Activated naive CD4-positive, alpha-beta T cell treated with anti-CD3 and anti-CD28 coated beads, Interleukin-2, amount 10 ng/mL, durations not matched to agents 7 days and 5 days (primary cell): ENCODE results near the gene VWA1.
"Not testable (repeated sequence)": the region's sequence is repeated elsewhere in the genome, so short reads cannot be mapped to it uniquely, and the experiment has no call there.

Experiments
- CTCF ChIA-PET: fragments of 350-600 bp; sonication (Branson Sonifier 250); formaldehyde crosslinking; loops from one replicate; lab custom pipeline; 2021; ENCODE audit warnings: antibody characterized with exemption; lab: Charles Lee
- DNase-seq: peaks from one replicate; pipeline ENCODE4 v3.0.0-alpha.2; 2020
- H3K27ac Mint-ChIP-seq: one replicate; pipeline ENCODE4 v1.8.0; 2021; ENCODE audit warnings: mild to moderate bottlenecking, moderate library complexity, mixed read lengths
- H3K27me3 Mint-ChIP-seq: one replicate; pipeline ENCODE4 v1.8.0; 2021; ENCODE audit warnings: mild to moderate bottlenecking, mixed read lengths
- H3K36me3 Mint-ChIP-seq: one replicate; pipeline ENCODE4 v1.8.0; 2021; ENCODE audit warnings: mixed read lengths
- H3K4me1 Mint-ChIP-seq: one replicate; pipeline ENCODE4 v1.8.0; 2021; ENCODE audit warnings: mixed read lengths
- H3K4me3 Mint-ChIP-seq: one replicate; pipeline ENCODE4 v1.8.0; 2021; ENCODE audit warnings: mild to moderate bottlenecking, moderate library complexity, mixed read lengths
- H3K9me3 Mint-ChIP-seq: one replicate; pipeline ENCODE4 v1.8.0; 2021; ENCODE audit warnings: mixed read lengths

Gene VWA1

GRCh38 chr1:1411626-1412025 is 23.9 kb upstream of the VWA1 start:
- Mint-ChIP-seq H3K27ac (no peak overlapping the region), H3K9me3 (no peaks in the 10 kb centered on the region), H3K27me3 (peaks cover 5% of the 10 kb centered on the region), H3K36me3 (peaks cover 8% of the 10 kb centered on the region), H3K4me3 (no peak overlapping the region), H3K4me1 (peaks cover 19% of the 10 kb centered on the region)
- no peak for DNase-seq
- CTCF ChIA-PET = no interaction called here

GRCh38 chr1:1412311-1412902 is 23.1 kb upstream of the VWA1 start:
- DNase-seq, H3K36me3 Mint-ChIP-seq, H3K9me3 Mint-ChIP-seq, H3K4me3 Mint-ChIP-seq, H3K27me3 Mint-ChIP-seq, H3K27ac Mint-ChIP-seq: not testable (repeated sequence)
- CTCF ChIA-PET = interaction anchor here (1.3 kb wide), 1 partner anchor 29 kb away, joined by 4 read pairs; no protein-coding TSS in a partner anchor
- peaks cover 16% of the 10 kb centered on the region for H3K4me1 Mint-ChIP-seq

- Mint-ChIP-seq H3K9me3 (no peaks in the 10 kb centered on the region), H3K27ac (no peak overlapping the region), H3K36me3 (no peaks in the 10 kb centered on the region), H3K4me3 (no peak overlapping the region), H3K27me3 (peaks cover 22% of the 10 kb centered on the region), H3K4me1 (peaks cover 10% of the 10 kb centered on the region)
- CTCF ChIA-PET = interaction anchor here (1.2 to 1.3 kb wide), 2 partner anchors 8 to 23 kb away, joined by 3 to 4 read pairs; partner anchors contain the start of gene MRPL20
- no peak for DNase-seq
Measured at GRCh38 chr1:1415751-1416150, 19.7 kb upstream of the VWA1 start.

- CTCF ChIA-PET, H3K9me3 Mint-ChIP-seq, H3K27ac Mint-ChIP-seq, H3K4me1 Mint-ChIP-seq, DNase-seq, H3K4me3 Mint-ChIP-seq, H3K36me3 Mint-ChIP-seq: not testable (repeated sequence)
- H3K27me3 Mint-ChIP-seq = peaks cover 39% of the 10 kb centered on the region
Measured at GRCh38 chr1:1417396-1417795, 18.1 kb upstream of the VWA1 start.

- H3K9me3 Mint-ChIP-seq, DNase-seq, H3K36me3 Mint-ChIP-seq, H3K27ac Mint-ChIP-seq, H3K4me3 Mint-ChIP-seq: not testable (repeated sequence)
- peaks cover 14% of the 10 kb centered on the region for H3K4me1 Mint-ChIP-seq
- CTCF ChIA-PET = interaction anchor here (1.4 kb wide), 1 partner anchor 13 kb away, joined by 3 read pairs; no protein-coding TSS in a partner anchor
- H3K27me3 Mint-ChIP-seq = peaks cover 44% of the 10 kb centered on the region
Measured at GRCh38 chr1:1417825-1418463, 17.5 kb upstream of the VWA1 start.

- Mint-ChIP-seq H3K36me3 (no peaks in the 10 kb centered on the region), H3K9me3 (no peaks in the 10 kb centered on the region), H3K4me3 (no peak overlapping the region), H3K27me3 (peaks cover 48% of the 10 kb centered on the region), H3K27ac (no peak overlapping the region), H3K4me1 (peaks cover 15% of the 10 kb centered on the region)
- CTCF ChIA-PET = interaction anchor here (1.4 kb wide), 1 partner anchor 12 kb away, joined by 3 read pairs; no protein-coding TSS in a partner anchor
- DNase-seq = no peak
Measured at GRCh38 chr1:1418464-1419362, 16.8 kb upstream of the VWA1 start.

GRCh38 chr1:1419363-1419812 is 16.1 kb upstream of the VWA1 start:
- DNase-seq = no peak
- CTCF ChIA-PET = interaction anchor here (1.4 kb wide), 1 partner anchor 12 kb away, joined by 3 read pairs; no protein-coding TSS in a partner anchor

GRCh38 chr1:1419813-1420653 is 15.5 kb upstream of the VWA1 start:
- H3K4me1 Mint-ChIP-seq = peaks cover 15% of the 10 kb centered on the region
- H3K4me3 Mint-ChIP-seq = no peak overlapping the region
- H3K36me3 Mint-ChIP-seq = no peaks in the 10 kb centered on the region
- no peak for DNase-seq
- CTCF ChIA-PET = no interaction called here
- H3K9me3 Mint-ChIP-seq = no peaks in the 10 kb centered on the region
- H3K27ac Mint-ChIP-seq = no peak overlapping the region
- peaks cover 58% of the 10 kb centered on the region for H3K27me3 Mint-ChIP-seq

More at GRCh38 chr1:1419363-1419812, 16.1 kb upstream of the VWA1 start:
- H3K36me3 Mint-ChIP-seq = no peaks in the 10 kb centered on the region
- H3K27ac Mint-ChIP-seq = no peak overlapping the region
- no peaks in the 10 kb centered on the region for H3K9me3 Mint-ChIP-seq
- H3K4me1 Mint-ChIP-seq = peaks cover 15% of the 10 kb centered on the region
- H3K27me3 Mint-ChIP-seq = peaks cover 52% of the 10 kb centered on the region
- H3K4me3 Mint-ChIP-seq = no peak overlapping the region

GRCh38 chr1:1420654-1421141 is 14.8 kb upstream of the VWA1 start:
- CTCF ChIA-PET = interaction anchor here (1.1 kb wide), 1 partner anchor 21 kb away, joined by 3 read pairs; no protein-coding TSS in a partner anchor
- Mint-ChIP-seq H3K9me3 (no peaks in the 10 kb centered on the region), H3K27me3 (peaks cover 61% of the 10 kb centered on the region), H3K4me3 (no peak overlapping the region), H3K27ac (no peak overlapping the region), H3K36me3 (no peaks in the 10 kb centered on the region), H3K4me1 (peaks cover 15% of the 10 kb centered on the region)
- no peak for DNase-seq

GRCh38 chr1:1421147-1421906 is 14.2 kb upstream of the VWA1 start, which contains the start of gene ANKRD65:
Gene ANKRD65, minus strand, starts transcription at chr1:1421276. Its CDS starts 271 bp downstream, at chr1:1421005.
- H3K36me3 Mint-ChIP-seq = no peaks in the 10 kb centered on the region
- peaks cover 15% of the 10 kb centered on the region for H3K4me1 Mint-ChIP-seq
- H3K9me3 Mint-ChIP-seq = no peaks in the 10 kb centered on the region
- H3K4me3 Mint-ChIP-seq = no peak within 1 kb of the TSS
- H3K27me3 Mint-ChIP-seq = peaks cover 65% of the 10 kb centered on the region
- H3K27ac Mint-ChIP-seq = no peak within 1 kb of the TSS
- DNase-seq = no peak
- CTCF ChIA-PET = interaction anchor here (1.1 kb wide), 1 partner anchor 21 kb away, joined by 3 read pairs; no protein-coding TSS in a partner anchor

- no peak for DNase-seq
- no peaks in the 10 kb centered on the region for H3K9me3 Mint-ChIP-seq
- no peaks in the 10 kb centered on the region for H3K36me3 Mint-ChIP-seq
- H3K4me3 Mint-ChIP-seq = no peak overlapping the region
- H3K27me3 Mint-ChIP-seq = peaks cover 72% of the 10 kb centered on the region
- CTCF ChIA-PET = interaction anchor here (0.6 kb wide), 1 partner anchor 8 kb away, joined by 3 read pairs; no protein-coding TSS in a partner anchor
- no peak overlapping the region for H3K27ac Mint-ChIP-seq
- H3K4me1 Mint-ChIP-seq = peaks cover 15% of the 10 kb centered on the region
Measured at GRCh38 chr1:1421907-1422464, 13.5 kb upstream of the VWA1 start.

GRCh38 chr1:1422465-1423244 is 12.8 kb upstream of the VWA1 start:
- Mint-ChIP-seq H3K4me1 (peaks cover 14% of the 10 kb centered on the region), H3K36me3 (no peaks in the 10 kb centered on the region), H3K9me3 (no peaks in the 10 kb centered on the region), H3K27me3 (peaks cover 75% of the 10 kb centered on the region), H3K4me3 (no peak overlapping the region), H3K27ac (no peak overlapping the region)
- CTCF ChIA-PET = interaction anchor here (0.6 kb wide), 1 partner anchor 9 kb away, joined by 3 read pairs; no protein-coding TSS in a partner anchor
- DNase-seq = no peak
